DOHH2 (cell line): Measurements from ENCODE around the gene CYP4F3.

ENCODE experiments used
- CTCF ChIP-seq: fragments of 200-600 bp; sonication (generic); IDR thresholded peaks from one replicate; pipeline ENCODE4 v1.5.1; 2014; ENCODE audit warnings: antibody characterized with exemption, mild to moderate bottlenecking, low read depth, low read length; ENCODE audit not compliant: poor library complexity, severe bottlenecking
- EZH2phosphoT487 ChIP-seq: fragments of 200-600 bp; sonication (generic); IDR thresholded peaks from 2 replicates; pipeline ENCODE4 v1.6.1; 2017; ENCODE audit warnings: borderline replicate concordance, mild to moderate bottlenecking, antibody characterized with exemption, low read length, moderate library complexity, mixed read lengths

- no peak for TF ChIP-seq CTCF
- TF ChIP-seq EZH2phosphoT487 = no peak
Observed at GRCh38 chr19:15671891-15672579, 31.3 kb downstream of the CYP4F3 start.
